Natural killer cell (primary cell): ENCODE data around the gene GALNT9. TPM values are rescaled to one million over a fixed set of nuclear protein-coding genes. Genes with fewer than 3 reads are reported as not detected.

Experiments
- ATAC-seq, 3 donors: fragments of 150-1000 bp in 2 of 3; fragments of 200-7000 bp in 1 of 3; cut with Tn5 transposase; 1 replicate in 1 of 3; 2 replicates in 2 of 3; pipeline ENCODE4 v1.10.0; 2021; ENCODE audit warnings: mild to moderate bottlenecking in 2 of 3, moderate library complexity in 2 of 3
- DNase-seq, 2 donors: peaks; one replicate each; pipeline versions ENCODE4 v3.0.0 to v3.0.0-alpha.2; 2013 to 2021; ENCODE audit warnings: mixed read lengths in 1 of 2
- H3K27ac ChIP-seq: one replicate; pipeline ENCODE4 v1.5.1; 2013; ENCODE audit warnings: mild to moderate bottlenecking, low read length
- H3K27me3 ChIP-seq: one replicate; pipeline ENCODE4 v1.6.1; 2013; ENCODE audit warnings: low read length; ENCODE audit not compliant: control insufficient read depth, insufficient read depth
- H3K36me3 ChIP-seq: one replicate; pipeline ENCODE4 v1.6.1; 2013; ENCODE audit warnings: low read length; ENCODE audit not compliant: control insufficient read depth, insufficient read depth
- H3K4me1 ChIP-seq: one replicate; pipeline ENCODE4 v1.6.1; 2013; ENCODE audit warnings: low read length; ENCODE audit not compliant: control insufficient read depth, insufficient read depth
- H3K4me3 ChIP-seq: one replicate; pipeline ENCODE4 v1.5.1; 2013; ENCODE audit warnings: low read length
- H3K9me3 ChIP-seq: one replicate; pipeline ENCODE4 v1.6.1; 2013; ENCODE audit warnings: low read length; ENCODE audit not compliant: control insufficient read depth, insufficient read depth
- H3K27ac Mint-ChIP-seq, 2 donors: one replicate each; pipeline ENCODE4 v1.8.0; 2022; ENCODE audit warnings: mild to moderate bottlenecking in 2 of 2, mixed read lengths in 2 of 2, moderate library complexity in 1 of 2
- H3K27me3 Mint-ChIP-seq, 2 donors: one replicate each; pipeline ENCODE4 v1.8.0; 2022; ENCODE audit warnings: low read depth in 2 of 2, mixed read lengths in 2 of 2
- H3K36me3 Mint-ChIP-seq: one replicate; pipeline ENCODE4 v1.8.0; 2022; ENCODE audit warnings: mixed read lengths
- H3K4me1 Mint-ChIP-seq, 2 donors: one replicate each; pipeline ENCODE4 v1.8.0; 2022; ENCODE audit warnings: mixed read lengths in 2 of 2
- H3K4me3 Mint-ChIP-seq: one replicate; pipeline ENCODE4 v1.8.0; 2022; ENCODE audit warnings: mild to moderate bottlenecking, moderate library complexity, mixed read lengths
- H3K9me3 Mint-ChIP-seq, 2 donors: one replicate each; pipeline ENCODE4 v1.8.0; 2022; ENCODE audit warnings: mixed read lengths in 2 of 2
- WGBS: methylation state at CpG from one replicate; pipeline ENCODE4 v1.1.7; 2013; ENCODE audit warnings: missing lambda C conversion rate; ENCODE audit not compliant: insufficient coverage; 5-methylcytosine and 5-hydroxymethylcytosine counted together
- intact Hi-C: fragments of 100-400 bp; cut with micrococcal nuclease; formaldehyde crosslinking; loops from one replicate; pipeline ENCODE4 v1.14.2; 2022
- total RNA-seq, 4 donors: library from RNA; stranded (reverse); fragments of 120-200 nt in 1 of 4; gene quantifications; one replicate each; pipeline versions ENCODE4 v1.2.3 to v1.2.4, GENCODE V29; 2013 to 2022
- TF ChIP-seq, protein P1 (sequence below): fragments of 200-600 bp; IDR thresholded peaks from one replicate; pipeline ENCODE4 v1.8.0; 2022; ENCODE audit warnings: antibody characterized with exemption

The GALNT9 gene
- total RNA-seq, 3 donors from 2014 or later (not counting 1 experiment from before 2014, with no cell fraction given): not detected

DNA sequence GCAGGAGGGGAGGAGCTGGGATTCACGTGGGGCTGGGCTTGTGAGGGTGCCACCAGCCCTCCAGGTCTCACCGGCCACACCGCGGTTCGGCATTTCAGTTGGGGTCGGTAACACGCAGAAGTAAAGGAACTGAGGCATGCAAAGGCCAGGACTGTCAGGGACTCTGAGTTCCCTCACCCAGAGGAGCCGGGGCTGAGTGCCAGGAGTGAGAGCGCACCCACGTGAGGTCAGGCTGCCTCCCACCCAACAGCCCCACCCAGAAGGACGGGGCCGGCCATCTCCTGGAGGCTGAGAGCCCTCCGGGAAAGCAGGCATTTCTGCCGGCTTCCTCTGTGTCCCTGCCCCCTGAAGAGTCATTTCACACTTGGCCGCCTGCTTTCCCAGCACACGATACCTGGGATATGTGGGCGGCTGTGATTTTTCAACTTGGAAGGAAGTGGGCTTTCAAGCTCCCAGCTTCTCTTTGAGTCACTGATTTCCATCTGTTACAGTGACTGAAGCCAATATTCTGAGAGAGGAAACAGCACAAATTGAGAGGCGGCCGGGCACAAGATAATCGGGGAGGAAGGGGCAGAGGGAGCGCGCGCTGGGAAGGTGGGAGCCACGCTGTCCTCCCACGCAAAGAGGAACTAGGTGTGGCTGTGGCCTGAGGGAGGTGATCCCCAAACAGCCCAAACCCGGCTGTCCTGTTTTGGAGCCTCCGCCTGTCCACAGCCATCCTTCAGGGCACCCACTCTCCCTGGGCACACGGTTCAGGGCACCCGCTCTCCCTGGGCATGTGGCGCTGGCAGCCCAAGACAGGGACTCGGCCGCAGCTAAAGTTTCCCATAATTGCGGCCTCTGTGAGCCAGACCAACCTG is 19.0 kb downstream of the GALNT9 start:
- ATAC-seq (no peak), DNase-seq (no peak)
- H3K9me3 ChIP-seq: peaks cover 4% of the 10 kb centered on the region
- H3K36me3 ChIP-seq: no peaks in the 10 kb centered on the region
- no peaks in the 10 kb centered on the region for H3K36me3 Mint-ChIP-seq
- H3K4me3 Mint-ChIP-seq: no peak overlapping the region
- H3K9me3 Mint-ChIP-seq: no peaks in the 10 kb centered on the region
- no peaks in the 10 kb centered on the region for H3K4me1 Mint-ChIP-seq
- no peak overlapping the region for H3K4me3 ChIP-seq
- H3K4me1 ChIP-seq: no peaks in the 10 kb centered on the region
- TF ChIP-seq, protein P1, sequence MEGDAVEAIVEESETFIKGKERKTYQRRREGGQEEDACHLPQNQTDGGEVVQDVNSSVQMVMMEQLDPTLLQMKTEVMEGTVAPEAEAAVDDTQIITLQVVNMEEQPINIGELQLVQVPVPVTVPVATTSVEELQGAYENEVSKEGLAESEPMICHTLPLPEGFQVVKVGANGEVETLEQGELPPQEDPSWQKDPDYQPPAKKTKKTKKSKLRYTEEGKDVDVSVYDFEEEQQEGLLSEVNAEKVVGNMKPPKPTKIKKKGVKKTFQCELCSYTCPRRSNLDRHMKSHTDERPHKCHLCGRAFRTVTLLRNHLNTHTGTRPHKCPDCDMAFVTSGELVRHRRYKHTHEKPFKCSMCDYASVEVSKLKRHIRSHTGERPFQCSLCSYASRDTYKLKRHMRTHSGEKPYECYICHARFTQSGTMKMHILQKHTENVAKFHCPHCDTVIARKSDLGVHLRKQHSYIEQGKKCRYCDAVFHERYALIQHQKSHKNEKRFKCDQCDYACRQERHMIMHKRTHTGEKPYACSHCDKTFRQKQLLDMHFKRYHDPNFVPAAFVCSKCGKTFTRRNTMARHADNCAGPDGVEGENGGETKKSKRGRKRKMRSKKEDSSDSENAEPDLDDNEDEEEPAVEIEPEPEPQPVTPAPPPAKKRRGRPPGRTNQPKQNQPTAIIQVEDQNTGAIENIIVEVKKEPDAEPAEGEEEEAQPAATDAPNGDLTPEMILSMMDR: no peak
- no peaks in the 10 kb centered on the region for H3K27me3 ChIP-seq
- intact Hi-C loops: no loop called here
- H3K27ac Mint-ChIP-seq: no peak overlapping the region
- no peak overlapping the region for H3K27ac ChIP-seq
- WGBS: 70% methylated on average over 33 of the region's 33 CpGs
- H3K27me3 Mint-ChIP-seq: no peaks in the 10 kb centered on the region

GRCh38 chr12:132309596-132310086 is 19.7 kb downstream of the GALNT9 start:
- no peaks in the 10 kb centered on the region for H3K9me3 Mint-ChIP-seq
- H3K27ac Mint-ChIP-seq: no peak overlapping the region
- TF ChIP-seq, protein P1: no peak
- ATAC-seq: no peak
- H3K36me3 Mint-ChIP-seq: no peaks in the 10 kb centered on the region
- H3K4me3 ChIP-seq: no peak overlapping the region
- H3K4me1 ChIP-seq: no peaks in the 10 kb centered on the region
- no peaks in the 10 kb centered on the region for H3K4me1 Mint-ChIP-seq
- H3K4me3 Mint-ChIP-seq: no peak overlapping the region
- no peaks in the 10 kb centered on the region for H3K36me3 ChIP-seq
- H3K9me3 ChIP-seq: peaks cover 4% of the 10 kb centered on the region
- H3K27ac ChIP-seq: no peak overlapping the region
- intact Hi-C loops: no loop called here
- WGBS: 90% methylated on average over 21 of the region's 21 CpGs
- no peaks in the 10 kb centered on the region for H3K27me3 Mint-ChIP-seq
- DNase-seq: no peak
- H3K27me3 ChIP-seq: no peaks in the 10 kb centered on the region

- H3K4me3 Mint-ChIP-seq: no peak overlapping the region
- H3K27ac Mint-ChIP-seq: no peak overlapping the region
- H3K9me3 Mint-ChIP-seq: no peaks in the 10 kb centered on the region
- no peaks in the 10 kb centered on the region for H3K4me1 ChIP-seq
- ATAC-seq (peak in 1 of 3 donors; percentile 29), DNase-seq (no peak)
- TF ChIP-seq, protein P1: no peak
- no peaks in the 10 kb centered on the region for H3K36me3 ChIP-seq
- 73% methylated on average over 31 of the region's 31 CpGs for WGBS
- no peak overlapping the region for H3K27ac ChIP-seq
- no peak overlapping the region for H3K4me3 ChIP-seq
- peaks cover 4% of the 10 kb centered on the region for H3K9me3 ChIP-seq
- no peaks in the 10 kb centered on the region for H3K36me3 Mint-ChIP-seq
- H3K27me3 Mint-ChIP-seq: no peaks in the 10 kb centered on the region
- no peaks in the 10 kb centered on the region for H3K4me1 Mint-ChIP-seq
- intact Hi-C loops: no loop called here
- no peaks in the 10 kb centered on the region for H3K27me3 ChIP-seq
Observed at GRCh38 chr12:132308853-132309595, 20.4 kb downstream of the GALNT9 start.
